ENCODE data around the gene DTD1. TPM values are rescaled to one million over a fixed set of nuclear protein-coding genes. Genes with fewer than 3 reads are reported as not detected.
A peak's percentile ranks its signal among the peaks of the same experiment; 100 is the strongest.

The DTD1 gene
- total RNA-seq, 1 donor from 2014 or later = 22.2 TPM

- no peak for DNase-seq (ENCODE audit: low spot score)
- H3K4me3 Mint-ChIP-seq (ENCODE audit: unreplicated experiment) = no peak overlapping the region
Observed at GRCh38 chr20:18739751-18740166, 151.9 kb downstream of the DTD1 start.

GRCh38 chr20:18740726-18741125, 152.9 kb downstream of the DTD1 start:
- Mint-ChIP-seq H3K9me3 (ENCODE audit: low read depth) (no peaks in the 10 kb centered on the region), H3K27ac (ENCODE audit: unreplicated experiment) (no peak overlapping the region), H3K27me3 (ENCODE audit: low read depth) (no peaks in the 10 kb centered on the region), H3K36me3 (ENCODE audit: low read depth) (peaks cover 8% of the 10 kb centered on the region), H3K4me3 (ENCODE audit: unreplicated experiment) (no peak overlapping the region), H3K4me1 (ENCODE audit: low read depth) (peaks cover 17% of the 10 kb centered on the region)
- no peak for TF ChIP-seq CTCF (IDR thresholded peaks at IDR 0.05)
- no peak for DNase-seq (ENCODE audit: low spot score)

More at GRCh38 chr20:18739751-18740166, 151.9 kb downstream of the DTD1 start:
- peak overlapping the region; percentile 67 for H3K27ac Mint-ChIP-seq (ENCODE audit: unreplicated experiment)
- H3K4me1 Mint-ChIP-seq (ENCODE audit: low read depth) = peaks cover 24% of the 10 kb centered on the region
- no peaks in the 10 kb centered on the region for H3K36me3 Mint-ChIP-seq (ENCODE audit: low read depth)
- TF ChIP-seq CTCF (IDR thresholded peaks at IDR 0.05) = no peak
- no peaks in the 10 kb centered on the region for H3K9me3 Mint-ChIP-seq (ENCODE audit: low read depth)
- H3K27me3 Mint-ChIP-seq (ENCODE audit: low read depth) = no peaks in the 10 kb centered on the region

- Mint-ChIP-seq H3K9me3 (ENCODE audit: low read depth) (no peaks in the 10 kb centered on the region), H3K4me1 (ENCODE audit: low read depth) (peaks cover 17% of the 10 kb centered on the region), H3K4me3 (ENCODE audit: unreplicated experiment) (no peak overlapping the region), H3K27me3 (ENCODE audit: low read depth) (no peaks in the 10 kb centered on the region), H3K27ac (ENCODE audit: unreplicated experiment) (no peak overlapping the region), H3K36me3 (ENCODE audit: low read depth) (peaks cover 11% of the 10 kb centered on the region)
- TF ChIP-seq CTCF (IDR thresholded peaks at IDR 0.05) = no peak
- DNase-seq (ENCODE audit: low spot score) = no peak
Observed at GRCh38 chr20:18742841-18743240, 155.0 kb downstream of the DTD1 start.

GRCh38 chr20:18743665-18744440, 156.0 kb downstream of the DTD1 start:
- H3K4me3 Mint-ChIP-seq (ENCODE audit: unreplicated experiment) = no peak overlapping the region
- H3K27me3 Mint-ChIP-seq (ENCODE audit: low read depth) = no peaks in the 10 kb centered on the region
- H3K4me1 Mint-ChIP-seq (ENCODE audit: low read depth) = peaks cover 17% of the 10 kb centered on the region
- TF ChIP-seq CTCF (IDR thresholded peaks at IDR 0.05) = no peak
- peaks cover 11% of the 10 kb centered on the region for H3K36me3 Mint-ChIP-seq (ENCODE audit: low read depth)
- no peak for DNase-seq (ENCODE audit: low spot score)
- no peak overlapping the region for H3K27ac Mint-ChIP-seq (ENCODE audit: unreplicated experiment)
- no peaks in the 10 kb centered on the region for H3K9me3 Mint-ChIP-seq (ENCODE audit: low read depth)

DNA sequence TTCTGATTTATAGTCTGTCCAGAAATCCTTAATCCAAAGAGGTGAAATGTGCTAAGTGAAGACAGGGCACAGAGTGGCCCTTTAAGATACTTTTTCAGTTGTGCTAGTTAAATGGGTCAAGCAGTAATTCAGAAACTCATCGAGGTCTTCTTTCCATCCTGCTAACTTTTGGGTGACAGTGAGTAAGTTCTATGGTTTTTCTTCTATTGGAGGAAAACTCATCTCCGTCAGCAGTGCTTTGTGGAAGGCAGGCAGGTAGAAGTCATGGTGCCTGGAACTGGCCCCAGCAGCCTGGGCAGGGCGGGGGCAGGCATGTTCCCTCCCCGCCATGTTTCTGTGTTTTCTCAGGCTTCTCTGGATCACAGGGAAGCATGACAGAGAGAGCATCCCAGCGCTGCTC, 159.2 kb downstream of the DTD1 start:
- H3K4me1 Mint-ChIP-seq (ENCODE audit: low read depth) = peaks cover 8% of the 10 kb centered on the region
- H3K9me3 Mint-ChIP-seq (ENCODE audit: low read depth) = no peaks in the 10 kb centered on the region
- peaks cover 11% of the 10 kb centered on the region for H3K36me3 Mint-ChIP-seq (ENCODE audit: low read depth)
- no peak overlapping the region for H3K4me3 Mint-ChIP-seq (ENCODE audit: unreplicated experiment)
- no peak for TF ChIP-seq CTCF (IDR thresholded peaks at IDR 0.05)
- no peaks in the 10 kb centered on the region for H3K27me3 Mint-ChIP-seq (ENCODE audit: low read depth)
- H3K27ac Mint-ChIP-seq (ENCODE audit: unreplicated experiment) = no peak overlapping the region
- DNase-seq (ENCODE audit: low spot score) = no peak

Measured in chondrocyte (in vitro differentiated cells).